Measurements from ENCODE around the gene ANKRD22.

DNA sequence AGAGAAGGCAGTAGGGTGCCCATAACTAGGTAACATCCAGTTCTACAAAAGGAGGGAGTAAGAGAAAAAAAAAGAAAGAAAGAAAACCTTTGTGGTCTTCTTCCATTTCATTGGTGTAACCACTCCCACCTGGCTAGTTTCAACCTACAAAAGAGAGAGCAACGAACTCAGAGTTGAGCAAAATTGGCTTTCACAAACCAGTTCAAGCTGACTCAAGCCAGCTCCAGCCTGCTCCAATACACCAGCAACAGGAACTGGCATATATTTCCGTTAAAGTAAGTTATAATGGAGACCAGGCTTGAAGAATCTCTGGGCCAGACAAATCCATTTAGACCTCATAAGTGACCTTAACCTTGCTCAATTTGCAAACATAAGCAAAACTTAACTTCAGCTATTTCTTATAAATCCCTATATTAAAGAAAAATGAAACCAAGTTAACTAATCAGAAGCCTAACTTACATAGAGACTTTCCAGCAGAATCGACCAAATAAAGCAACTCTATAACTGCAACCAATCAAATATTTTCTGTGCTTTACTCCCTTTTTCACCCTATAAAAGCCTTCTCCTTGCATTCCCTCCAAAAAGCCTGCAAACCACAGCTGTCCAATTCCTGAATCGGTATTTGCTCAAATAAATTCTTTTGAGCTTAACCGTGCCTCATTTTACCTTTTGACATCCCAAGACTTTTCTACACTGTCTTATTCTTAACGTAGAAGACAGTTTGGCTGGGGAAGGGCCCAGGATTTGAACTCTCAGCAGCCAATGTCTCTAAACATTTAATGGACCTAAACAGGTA, 10.1 kb downstream of the ANKRD22 start:
- TF ChIP-seq, protein P1, sequence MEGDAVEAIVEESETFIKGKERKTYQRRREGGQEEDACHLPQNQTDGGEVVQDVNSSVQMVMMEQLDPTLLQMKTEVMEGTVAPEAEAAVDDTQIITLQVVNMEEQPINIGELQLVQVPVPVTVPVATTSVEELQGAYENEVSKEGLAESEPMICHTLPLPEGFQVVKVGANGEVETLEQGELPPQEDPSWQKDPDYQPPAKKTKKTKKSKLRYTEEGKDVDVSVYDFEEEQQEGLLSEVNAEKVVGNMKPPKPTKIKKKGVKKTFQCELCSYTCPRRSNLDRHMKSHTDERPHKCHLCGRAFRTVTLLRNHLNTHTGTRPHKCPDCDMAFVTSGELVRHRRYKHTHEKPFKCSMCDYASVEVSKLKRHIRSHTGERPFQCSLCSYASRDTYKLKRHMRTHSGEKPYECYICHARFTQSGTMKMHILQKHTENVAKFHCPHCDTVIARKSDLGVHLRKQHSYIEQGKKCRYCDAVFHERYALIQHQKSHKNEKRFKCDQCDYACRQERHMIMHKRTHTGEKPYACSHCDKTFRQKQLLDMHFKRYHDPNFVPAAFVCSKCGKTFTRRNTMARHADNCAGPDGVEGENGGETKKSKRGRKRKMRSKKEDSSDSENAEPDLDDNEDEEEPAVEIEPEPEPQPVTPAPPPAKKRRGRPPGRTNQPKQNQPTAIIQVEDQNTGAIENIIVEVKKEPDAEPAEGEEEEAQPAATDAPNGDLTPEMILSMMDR (IDR thresholded peaks at IDR 0.05; ENCODE audit: borderline replicate concordance, extremely low read depth, low read length, poor library complexity, severe bottlenecking): no peak
- TF ChIP-seq EZH2 (IDR thresholded peaks at IDR 0.05; ENCODE audit: borderline replicate concordance, low read depth, low read length, severe bottlenecking): no peak
